ENCODE results near the gene VPS54. TPM values are rescaled to one million over a fixed set of nuclear protein-coding genes. Genes with fewer than 3 reads are reported as not detected.

Gene VPS54
- total RNA-seq, 1 experiment from 2014 or later: 14.6 TPM

GRCh38 chr2:64067326-64067725 lies 48.1 kb upstream of the VPS54 start:
- H3K27me3 Mint-ChIP-seq (ENCODE audit: low read depth): no peaks in the 10 kb centered on the region
- H3K4me3 Mint-ChIP-seq: no peak overlapping the region
- H3K36me3 Mint-ChIP-seq: no peaks in the 10 kb centered on the region
- ChIA-PET CTCF (interaction anchor here (0.7 kb wide), 2 partner anchors 27 to 76 kb away, joined by 3 read pairs; no protein-coding TSS in a partner anchor), POLR2A (no interaction called here)
- no peak for DNase-seq (ENCODE audit: low spot score)
- H3K27ac Mint-ChIP-seq: no peak overlapping the region
- TF ChIP-seq ZBTB21 (CRISPR knock-in tag; IDR thresholded peaks at IDR 0.05; ENCODE audit: borderline replicate concordance) (no peak), E2F4 (CRISPR knock-in tag; IDR thresholded peaks at IDR 0.05; ENCODE audit: borderline replicate concordance, low read depth) (no peak), FOXP4 (CRISPR knock-in tag; IDR thresholded peaks at IDR 0.05) (no peak), PREB (CRISPR knock-in tag; IDR thresholded peaks at IDR 0.05; ENCODE audit: borderline replicate concordance) (no peak), E2F5 (CRISPR knock-in tag; IDR thresholded peaks at IDR 0.05) (no peak), ZNF425 (CRISPR knock-in tag; conservative IDR thresholded peaks at IDR 0.05) (no peak), SMAD3 (CRISPR knock-in tag; IDR thresholded peaks at IDR 0.05; ENCODE audit: borderline replicate concordance) (no peak), AFF4 (CRISPR knock-in tag; IDR thresholded peaks at IDR 0.05; ENCODE audit: borderline replicate concordance) (no peak), PRDM15 (CRISPR knock-in tag; IDR thresholded peaks at IDR 0.05) (no peak), MYBL2 (CRISPR knock-in tag; IDR thresholded peaks at IDR 0.05) (no peak)
- peak; percentile 56 for ATAC-seq
- peaks cover 51% of the 10 kb centered on the region for H3K4me1 Mint-ChIP-seq
- no peaks in the 10 kb centered on the region for H3K9me3 Mint-ChIP-seq

Measured in WTC11 (cell line).